GM18868 (cell line): ENCODE data around the gene LAMB3.

Experiments
- ATAC-seq: cut with Tn5 transposase; IDR thresholded peaks from one replicate; pipeline ENCODE4 v1.9.1; 2021; ENCODE audit warnings: mild to moderate bottlenecking, moderate library complexity; ENCODE audit not compliant: unreplicated experiment

The LAMB3 gene

DNA sequence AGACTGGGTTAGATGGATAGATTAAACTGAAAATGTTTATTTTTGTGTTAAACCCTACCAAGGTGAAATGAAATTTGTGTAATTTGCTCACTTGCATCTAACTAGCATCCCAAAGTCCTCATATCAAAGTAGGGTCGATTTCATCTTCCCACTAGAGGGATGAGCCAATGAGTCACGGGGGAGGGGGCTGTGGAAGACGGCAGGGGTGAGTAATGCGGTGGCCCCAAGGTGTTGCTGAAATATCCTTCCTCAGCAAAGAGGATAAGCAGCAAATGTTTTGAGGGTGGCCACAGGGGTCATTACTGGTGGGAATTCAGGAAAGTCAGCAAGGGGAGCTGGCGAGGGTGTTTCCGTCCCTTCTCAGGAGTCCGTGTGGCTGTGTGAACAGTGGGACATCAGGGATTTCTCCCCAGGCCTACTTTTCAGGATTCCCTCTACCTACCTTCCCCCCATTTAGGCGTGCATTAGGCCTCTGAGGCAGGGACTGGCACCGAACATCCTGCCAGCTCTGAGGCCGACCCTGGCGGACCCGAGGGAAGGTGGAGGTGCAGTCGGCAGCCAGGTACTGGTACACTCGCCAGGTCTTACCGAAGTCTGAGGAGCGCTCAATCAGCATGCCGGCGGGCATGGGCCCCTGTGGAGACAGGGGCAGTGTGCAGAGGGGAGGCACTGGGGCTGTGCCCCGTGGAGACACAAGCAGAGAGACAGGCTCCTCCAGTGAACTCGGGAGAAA, 18.1 kb downstream of the LAMB3 start:
- ATAC-seq = no peak

DNA sequence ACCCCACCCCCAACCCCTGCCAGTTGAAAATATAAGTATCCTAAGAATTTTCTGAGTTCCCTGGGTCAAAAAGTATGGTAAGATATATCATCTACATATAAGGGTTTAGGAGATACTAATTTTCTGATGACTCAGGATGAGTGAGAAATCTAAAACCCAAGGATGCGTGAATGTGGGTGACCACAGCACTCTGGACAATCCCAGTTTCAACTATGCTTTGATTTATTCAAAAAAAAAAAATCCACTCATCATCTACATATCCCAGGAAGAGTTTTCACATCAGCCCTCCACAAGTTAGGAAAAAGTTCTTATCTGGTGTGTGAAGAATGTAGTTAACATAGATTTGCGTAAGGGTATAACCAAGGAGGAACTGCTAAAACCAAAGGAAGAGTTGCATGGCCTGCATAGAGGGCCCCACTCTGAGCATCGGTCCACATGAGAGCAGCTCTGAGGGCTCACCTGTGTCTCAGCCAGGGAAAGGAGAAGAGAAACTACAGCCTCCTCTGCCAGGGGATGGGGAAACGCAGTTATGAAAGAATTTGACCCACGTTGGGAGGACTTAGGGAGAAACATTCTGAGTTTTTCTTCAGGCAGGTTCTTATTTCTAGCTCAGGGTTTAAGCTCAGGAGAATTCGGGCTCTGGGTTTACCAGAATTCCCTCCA, 18.8 kb downstream of the LAMB3 start:
- ATAC-seq = peak; percentile 83

DNA sequence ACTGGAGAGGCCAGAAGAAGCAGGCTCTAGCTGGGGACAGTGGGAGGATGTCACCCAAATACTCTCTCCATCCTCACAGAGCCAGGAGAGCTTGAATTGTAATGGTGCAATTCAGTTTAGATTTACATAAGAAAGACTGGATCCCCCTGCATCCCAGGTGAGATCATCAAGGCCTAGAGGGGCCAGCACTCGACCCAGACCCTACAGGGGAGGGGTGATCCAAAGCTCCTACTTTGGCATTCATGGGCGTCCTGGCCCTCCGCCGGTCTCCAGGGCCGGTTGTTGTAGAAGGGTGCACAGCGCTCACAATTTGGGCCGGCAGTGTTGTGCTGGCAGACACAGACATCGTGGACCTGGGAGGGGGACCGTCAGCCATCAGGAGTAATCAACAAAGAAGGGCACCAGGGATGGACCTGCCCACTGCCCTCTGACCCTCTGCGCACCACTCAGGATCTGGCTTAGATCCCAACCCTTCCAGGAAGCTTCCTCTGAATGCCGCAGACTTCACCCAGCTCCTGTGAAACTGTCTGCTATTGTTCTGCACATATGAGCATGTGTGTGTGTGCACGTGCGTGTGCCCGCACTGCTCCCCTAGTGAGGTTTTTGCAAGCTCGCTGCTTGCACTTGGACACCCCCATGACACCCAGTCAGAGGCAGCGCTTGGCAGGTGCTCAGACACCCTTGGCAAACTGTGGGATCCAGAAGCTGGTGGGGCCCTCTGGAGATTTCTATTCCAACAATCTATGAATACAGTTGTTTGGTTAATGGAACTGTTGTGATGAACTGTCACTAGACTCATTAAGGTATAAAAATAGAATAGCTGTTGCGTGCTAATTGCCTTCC, 21.6 kb downstream of the LAMB3 start:
- no peak for ATAC-seq

DNA sequence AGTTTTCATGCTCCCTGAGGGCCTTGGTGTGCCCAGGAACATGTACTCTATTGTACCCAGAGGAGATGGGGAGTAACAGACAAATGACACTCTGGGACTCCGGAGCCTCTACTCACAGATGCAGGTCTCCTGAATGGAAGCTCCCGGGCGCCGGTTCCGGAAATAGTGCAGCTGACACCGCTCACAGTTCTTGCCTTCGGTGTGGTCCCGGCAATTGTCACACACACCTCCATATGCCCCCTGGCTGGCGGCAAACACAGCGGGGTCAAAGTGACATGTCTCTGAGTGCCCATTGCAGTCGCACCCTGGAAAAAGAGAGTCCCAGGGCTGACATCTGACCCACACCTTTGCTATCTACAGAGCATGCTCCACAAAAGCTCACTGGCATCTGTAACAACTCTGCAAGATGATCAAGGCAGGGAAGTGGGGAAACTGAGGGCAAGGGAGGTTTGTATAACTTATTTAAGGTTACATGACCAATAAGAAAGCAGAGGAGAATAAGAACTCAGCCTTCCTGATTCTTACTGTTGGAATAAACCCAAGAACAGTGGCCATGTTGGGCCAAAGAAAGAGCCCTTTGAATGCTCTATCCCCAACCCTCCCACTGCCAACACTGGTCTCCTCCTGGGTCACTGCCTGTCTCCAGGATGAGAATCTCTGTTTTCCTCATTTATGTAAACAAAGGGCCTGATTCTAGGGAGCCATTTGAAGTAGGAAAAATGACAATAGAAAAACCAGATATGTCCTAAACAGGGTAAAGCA, 22.4 kb downstream of the LAMB3 start:
- no peak for ATAC-seq

DNA sequence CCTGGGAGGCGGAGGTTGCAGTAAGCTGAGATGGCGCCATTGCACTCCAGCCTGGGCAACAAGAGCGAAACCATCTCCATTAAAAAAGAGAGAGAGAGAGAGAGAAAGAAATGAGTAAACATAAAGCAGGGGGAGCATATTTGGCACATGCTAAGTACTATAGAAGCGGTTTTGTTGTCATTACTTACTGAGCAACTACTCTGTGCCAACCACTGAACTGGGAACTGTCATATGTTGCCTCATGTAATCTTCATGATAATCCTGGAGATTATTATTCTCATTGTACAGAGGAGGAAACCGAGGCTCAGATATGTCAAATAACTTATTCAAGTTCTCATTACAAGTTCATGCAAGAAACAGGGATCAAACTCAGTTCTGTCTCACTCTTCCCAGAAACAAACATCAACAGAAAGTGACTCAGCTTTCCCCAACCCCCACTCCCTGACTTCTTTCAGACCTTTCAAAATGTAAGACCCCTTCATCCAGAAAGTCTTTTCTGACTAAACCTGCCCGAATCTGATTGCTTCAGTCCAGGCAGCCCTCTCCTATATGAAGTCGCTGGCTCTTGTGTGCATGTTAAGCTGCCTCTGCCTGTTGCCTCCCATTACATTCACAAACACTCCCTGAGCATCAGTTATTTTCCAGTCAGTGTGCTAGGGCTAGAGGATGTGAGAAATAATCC, 23.5 kb downstream of the LAMB3 start:
- no peak for ATAC-seq

DNA sequence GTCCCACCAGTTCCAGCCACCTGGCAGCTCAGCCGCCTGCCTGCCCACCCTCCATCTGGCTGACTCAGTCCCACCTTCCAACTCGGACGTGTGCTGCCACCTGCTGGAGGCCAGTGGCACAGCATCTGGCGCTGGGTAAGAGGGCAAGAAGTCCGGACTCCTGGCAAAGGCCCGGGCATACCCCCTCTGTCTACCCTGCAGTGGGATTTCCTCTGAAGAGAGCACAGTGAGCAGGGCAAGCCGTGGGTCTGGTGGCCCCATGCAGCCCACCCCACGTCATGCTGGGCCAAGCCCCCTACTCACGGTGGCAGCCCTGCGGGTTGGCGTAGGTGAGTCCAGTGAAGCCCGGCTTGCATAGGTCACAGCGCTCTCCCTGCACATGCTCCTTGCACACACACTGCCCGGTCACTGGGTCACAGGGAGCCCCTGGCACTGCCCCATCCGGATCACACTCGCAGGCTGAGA, 24.5 kb downstream of the LAMB3 start:
- ATAC-seq = peak; percentile 84

DNA sequence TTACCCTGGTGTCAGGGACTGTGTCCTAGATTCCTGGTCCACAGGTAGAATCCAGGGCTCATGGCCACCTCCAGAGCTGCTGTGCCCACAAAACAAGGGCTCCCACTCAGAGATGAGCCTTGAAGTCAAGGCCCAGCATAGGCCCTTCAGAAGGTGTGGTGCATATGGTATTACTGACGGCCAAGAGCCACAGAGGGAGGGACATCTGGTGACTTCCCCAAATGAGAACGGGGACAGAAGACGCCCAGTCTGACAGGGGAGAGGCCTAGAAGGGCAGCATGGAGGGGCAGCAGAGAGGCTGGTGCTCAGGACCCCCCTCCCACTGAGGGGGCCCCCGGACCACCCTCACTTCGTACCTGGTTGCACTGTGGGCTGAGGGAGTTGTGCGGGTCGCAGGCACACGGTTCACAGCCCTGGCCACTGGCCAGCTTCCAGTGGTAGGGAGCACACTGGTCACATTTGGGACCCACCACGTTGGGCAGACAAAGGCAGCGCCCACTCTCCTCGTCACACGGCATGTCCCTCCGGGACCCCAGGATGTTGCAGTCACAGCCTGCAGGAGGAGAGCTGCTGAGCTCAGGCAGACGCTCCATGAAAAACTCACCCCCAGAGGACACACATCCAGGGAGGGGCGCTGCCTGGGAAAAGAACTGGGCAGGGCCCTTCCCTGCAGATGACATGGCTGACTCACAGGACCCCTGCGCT, 25.0 kb downstream of the LAMB3 start:
- peak; percentile 8 for ATAC-seq

DNA sequence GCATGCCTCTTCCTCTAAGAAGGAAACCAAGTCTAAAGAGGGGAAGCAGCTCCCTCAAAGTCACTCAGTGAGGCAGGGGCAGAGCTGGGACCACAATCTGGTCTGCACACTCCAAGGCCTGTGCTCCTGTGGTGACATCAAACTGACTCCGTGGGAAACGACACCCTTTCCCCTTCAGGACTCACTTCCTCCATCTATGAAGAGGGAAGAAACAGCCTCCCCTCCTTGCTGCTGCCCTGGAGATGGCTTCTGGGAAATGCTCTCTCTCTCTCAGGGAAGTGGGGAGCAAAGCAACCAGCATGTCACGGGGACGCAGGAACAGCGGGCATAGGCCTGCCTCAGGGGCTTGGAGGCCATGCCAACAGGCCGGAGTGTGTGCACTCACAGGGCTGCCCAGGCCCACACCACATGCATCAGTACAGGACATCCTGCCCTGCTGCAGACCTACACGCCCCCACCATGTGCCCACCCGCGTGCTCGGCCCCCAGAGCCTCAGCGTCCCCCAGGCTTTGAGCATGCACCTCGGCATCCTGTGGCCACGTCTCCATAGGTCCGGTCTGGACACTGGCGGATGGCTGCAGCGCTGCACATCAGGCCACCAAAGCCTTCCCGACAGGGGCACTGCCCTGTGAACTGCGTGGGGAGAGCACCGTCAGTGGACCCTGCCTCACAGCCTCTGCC, 25.7 kb downstream of the LAMB3 start:
- no peak for ATAC-seq

DNA sequence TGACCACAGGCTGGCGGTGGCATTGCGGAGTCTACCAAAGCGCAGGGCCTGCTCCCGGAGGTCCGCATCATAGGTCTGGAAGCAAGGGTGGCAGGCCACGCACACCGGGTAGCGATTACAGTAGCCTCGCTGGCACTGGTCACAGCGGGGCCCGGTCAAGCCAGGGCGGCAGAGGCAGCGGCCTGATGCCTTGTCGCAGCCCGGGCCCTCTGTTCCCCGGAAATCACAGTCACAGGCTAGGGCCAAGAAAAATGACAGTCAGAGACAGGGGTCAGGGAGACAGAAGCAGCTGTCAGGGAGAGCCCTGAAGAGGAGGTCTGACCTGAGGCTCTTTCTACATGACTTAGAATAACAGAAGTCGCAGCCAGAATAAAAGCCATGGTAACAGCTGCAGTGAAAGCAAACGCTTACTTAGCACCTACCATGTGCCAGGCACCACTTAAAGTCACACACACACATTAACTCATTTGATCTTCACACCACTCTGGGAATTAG, 26.4 kb downstream of the LAMB3 start:
- no peak for ATAC-seq

DNA sequence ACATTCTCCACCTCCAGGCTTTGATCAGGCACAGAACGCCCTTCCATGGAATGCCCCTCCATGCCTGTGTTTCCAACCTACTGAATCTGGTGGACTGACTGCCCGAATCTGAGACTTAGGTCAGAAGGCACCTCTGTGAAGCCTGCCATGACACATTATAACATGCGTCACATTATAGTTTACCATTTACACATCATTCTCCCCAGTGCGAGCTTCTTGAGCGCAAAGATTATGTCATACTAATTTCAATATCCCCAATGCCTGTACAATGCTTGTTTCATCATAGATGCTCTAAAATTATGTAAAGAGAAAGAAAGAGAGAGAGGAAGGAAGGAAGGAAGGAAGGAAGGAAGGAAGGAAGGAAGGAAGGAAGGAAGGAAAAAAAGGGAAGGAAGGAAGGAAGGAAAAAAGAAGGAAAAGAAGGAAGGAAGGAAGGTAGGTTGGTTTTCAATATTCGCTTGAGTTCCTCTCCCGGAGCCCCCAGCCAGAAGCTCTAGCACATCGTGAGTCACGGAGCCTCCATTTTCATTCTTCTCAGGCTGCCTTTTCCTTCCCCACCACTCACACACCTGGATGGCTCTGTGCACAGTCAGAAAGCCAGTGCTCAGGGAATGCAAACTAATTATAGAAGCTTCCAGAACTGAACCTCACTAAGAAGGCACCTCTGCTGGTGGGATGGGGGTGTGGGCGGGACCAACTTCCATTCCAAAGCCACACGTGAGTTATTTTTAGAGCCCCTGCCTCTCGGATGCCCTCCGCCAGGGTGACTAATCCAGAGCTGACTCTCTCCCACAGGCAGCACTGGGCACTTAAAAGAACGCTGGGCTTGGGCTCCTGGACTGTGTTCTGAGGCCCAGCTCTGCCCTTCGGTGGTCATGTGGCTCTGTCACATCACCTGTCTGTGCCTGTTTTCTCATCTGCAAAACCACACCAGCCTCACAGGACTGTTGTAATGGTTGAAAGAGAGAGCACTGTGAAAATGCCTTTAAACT, 27.4 kb downstream of the LAMB3 start:
- ATAC-seq = no peak

DNA sequence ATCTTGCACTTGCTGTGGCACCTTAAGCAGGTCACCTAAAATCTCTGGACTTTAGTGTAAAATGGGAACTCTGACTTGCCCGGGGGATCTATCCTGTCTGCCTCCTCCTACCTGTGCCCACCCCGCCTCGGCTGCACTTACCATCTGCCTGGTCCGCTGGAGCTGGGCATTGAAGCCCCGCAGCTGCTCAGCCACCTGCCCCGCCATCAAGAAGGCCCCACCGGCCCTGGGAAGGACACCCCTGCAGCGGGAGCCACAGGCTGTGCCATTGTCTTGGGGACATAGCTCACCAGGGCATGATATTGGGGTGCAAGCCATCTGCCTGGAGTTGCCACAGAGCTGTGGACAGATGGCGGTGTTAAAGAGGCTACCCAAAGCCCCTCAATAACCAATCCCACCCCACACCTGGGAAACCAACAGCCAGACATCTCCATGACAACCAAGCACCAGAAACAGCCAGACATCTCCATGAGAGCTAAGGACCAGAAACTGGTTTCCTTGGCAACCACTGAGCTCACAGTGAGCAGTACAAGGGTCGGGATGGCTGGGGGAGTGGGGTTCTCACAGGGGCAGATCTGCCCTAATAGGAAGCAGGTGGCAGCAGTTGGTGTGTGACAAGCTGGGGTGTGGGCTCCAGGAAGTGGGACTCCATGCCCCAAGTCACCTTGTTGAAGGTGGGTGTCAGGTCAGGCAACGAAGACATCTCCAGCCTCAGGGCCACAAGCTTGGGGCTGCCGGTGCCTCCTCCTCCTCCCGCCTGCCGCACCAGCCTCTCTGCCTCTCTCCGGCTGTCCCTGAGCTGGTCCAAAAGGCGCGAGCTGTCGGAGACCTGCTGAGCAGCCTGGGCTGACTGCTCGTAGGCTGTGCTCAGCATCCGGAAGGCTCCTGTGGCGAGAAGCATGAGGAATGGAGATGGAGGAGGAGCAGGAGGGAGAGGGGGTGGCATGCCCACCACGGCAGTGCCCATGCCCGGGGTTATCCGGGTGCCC, 29.1 kb downstream of the LAMB3 start:
- ATAC-seq = no peak

DNA sequence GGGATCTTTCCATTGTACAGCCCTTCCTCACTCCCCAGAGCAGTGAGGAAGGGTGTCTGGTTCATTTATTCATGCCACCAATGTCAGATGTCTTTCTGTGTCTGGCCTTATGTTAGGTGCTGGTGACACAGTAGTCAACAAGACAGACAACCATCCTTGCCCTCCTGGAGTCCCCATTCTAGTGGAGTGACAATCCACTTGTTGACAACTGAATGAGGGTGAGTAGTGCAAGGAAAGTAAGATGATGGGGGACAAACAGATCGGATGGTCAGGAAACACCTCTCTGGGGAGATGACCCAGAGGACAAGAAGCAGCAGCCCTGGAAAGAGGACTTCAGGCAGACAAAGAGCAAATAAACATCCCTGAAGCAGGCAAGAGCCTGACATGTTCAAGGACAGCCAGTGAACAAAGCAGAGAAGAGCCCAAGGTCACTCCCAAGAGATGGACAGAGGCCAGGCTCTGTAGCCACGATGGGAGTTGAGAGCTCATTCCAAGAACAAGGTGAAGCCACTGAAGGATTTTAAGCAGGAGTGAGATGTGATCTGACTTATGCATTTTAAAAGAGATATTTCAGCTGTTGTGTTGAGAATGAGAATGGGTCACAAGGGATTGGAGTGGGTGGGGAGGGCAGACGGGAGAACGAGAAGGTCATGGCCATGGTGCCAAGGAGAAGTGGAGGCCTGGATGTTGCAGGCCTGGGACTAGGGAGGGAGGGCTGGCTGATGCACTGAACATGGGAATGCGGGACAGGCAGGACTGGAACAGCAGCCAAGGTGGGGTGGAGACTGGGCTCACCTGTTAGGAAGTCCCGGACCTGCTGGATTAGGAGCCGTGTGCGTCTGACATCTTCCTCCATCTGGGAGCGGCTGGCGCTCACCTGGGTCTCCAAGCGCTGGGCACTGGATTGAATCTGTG, 30.2 kb downstream of the LAMB3 start:
- ATAC-seq = no peak

DNA sequence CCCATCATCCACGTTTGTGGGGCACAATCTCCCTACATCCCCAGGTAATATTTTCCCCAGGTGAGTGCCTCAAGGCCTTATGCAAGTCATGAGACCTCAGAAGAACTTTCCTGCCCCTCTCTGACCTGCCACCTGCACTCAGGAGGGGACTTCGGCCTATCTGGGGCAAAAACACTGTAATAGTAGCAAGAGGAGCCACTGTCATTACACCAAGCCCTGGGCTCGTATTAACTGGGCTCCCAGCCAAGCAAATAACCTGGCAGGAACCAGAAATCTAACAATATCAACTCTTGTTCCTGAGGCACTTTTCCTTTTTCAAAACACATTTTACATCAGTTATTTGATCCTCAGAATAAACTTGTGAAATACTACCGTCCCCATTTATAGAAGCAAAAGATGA, 30.9 kb downstream of the LAMB3 start:
- no peak for ATAC-seq

DNA sequence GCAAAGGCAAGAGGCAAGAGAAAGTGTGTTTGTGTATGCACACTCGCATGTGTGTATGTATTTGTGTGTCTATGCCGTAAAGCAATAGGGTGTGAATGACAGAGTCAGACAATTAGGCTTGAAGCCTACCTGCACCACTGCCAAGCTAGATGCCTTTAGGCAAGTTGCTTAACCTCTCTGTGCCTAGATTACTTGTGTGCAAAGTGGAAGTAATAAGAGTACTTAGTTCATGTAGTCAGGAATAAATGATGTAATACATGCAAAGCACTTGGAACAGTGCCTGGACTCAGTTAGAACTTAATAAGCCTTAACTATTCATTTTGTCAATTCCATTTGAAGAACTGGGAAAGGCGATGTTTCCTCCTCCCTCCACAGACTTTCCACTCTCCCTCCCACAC, 31.7 kb downstream of the LAMB3 start:
- ATAC-seq = no peak

DNA sequence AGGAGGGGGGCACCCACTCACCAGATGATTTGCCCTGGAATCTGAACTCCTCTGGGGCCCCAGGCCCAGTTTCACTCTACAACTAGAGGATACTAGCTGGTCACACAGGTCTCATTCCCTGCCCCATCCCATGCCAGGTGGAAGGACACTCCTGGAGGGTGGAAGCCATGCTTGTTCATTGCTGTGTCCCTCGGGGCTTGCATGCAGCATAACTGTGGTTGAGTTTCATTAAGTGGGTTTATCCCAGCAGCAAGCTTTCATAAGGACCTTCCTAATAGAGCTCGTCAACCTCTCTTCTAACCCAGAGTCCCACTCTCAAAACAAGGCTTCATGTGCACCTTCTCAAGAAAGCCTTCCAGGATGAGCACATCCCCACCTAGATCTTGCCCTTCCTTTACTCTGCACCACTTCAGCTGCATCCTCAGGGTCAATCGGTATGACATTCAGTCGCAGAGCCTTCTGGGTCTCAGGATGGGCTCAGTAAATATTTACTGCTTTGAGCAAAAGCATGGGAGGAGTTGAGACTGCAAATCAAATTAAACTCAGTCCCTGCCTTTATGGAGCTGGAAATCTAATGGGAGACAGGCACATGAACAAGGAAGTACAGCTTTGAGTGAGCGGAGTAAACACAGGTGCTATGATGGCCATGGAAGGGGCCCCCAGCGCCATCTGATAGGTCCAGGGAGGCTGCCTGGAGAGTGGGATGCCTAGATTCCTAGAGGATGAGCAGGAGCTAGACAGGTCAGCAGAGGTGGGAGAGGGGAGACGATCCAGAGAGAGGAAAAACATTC, 32.3 kb downstream of the LAMB3 start:
- no peak for ATAC-seq
